ENCODE measurements around the gene FCRL5. TPM values are rescaled to one million over a fixed set of nuclear protein-coding genes. Genes with fewer than 3 reads are reported as not detected.

Gene FCRL5
- total and polyA plus RNA-seq, 2 donors (not counting 3 experiments of a cell fraction or from before 2014, with no cell fraction given): not detected

DNA sequence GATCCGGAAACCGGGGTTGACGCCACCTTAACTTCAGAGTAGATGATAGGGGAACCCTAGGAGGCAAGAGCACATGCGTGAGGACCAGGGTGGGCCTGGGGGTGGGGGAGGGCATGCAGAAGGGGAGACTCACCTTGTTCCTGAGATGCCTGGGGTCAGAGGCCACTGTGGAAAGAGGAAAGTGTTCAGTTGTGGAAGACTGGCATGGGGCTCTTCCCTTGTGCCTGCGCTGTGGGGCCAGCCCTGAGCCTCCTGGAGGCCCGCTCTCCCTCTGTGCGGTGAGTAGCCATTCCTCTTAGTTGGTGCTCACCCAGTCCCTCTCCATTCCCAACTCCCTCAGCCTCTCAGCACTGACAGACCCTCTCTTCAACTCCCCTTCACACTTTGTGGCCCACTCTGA, 36.6 kb downstream of the FCRL5 start:
- TF ChIP-seq POLR2AphosphoS5 (IDR thresholded peaks at IDR 0.05; ENCODE audit: insufficient read depth, low read depth, low read length): no peak
- no peak overlapping the region for H3K27ac ChIP-seq (ENCODE audit: insufficient read depth, low read depth, low read length)
- no peak overlapping the region for H2AFZ ChIP-seq (ENCODE audit: low read depth, low read length)
- no peaks in the 10 kb centered on the region for H3K4me1 ChIP-seq (ENCODE audit: control insufficient read depth, extremely low read depth, insufficient read depth, low read length)
- H3K4me2 ChIP-seq (ENCODE audit: insufficient read depth, low read length): no peak overlapping the region
- ChIA-PET CTCF (interaction anchor here (1.7 kb wide), 1 partner anchor 10 kb away, joined by 4 read pairs; no protein-coding TSS in a partner anchor), POLR2A (no interaction called here)
- no peak for DNase-seq (ENCODE audit: low read depth, low spot score)
- no peak for FAIRE-seq
- dilution Hi-C loops (cut with MboI; ENCODE audit: extremely low pct_ligation_motif_present, low sequenced_read_pairs): no loop called here
- H3K9me3 ChIP-seq (replicated peaks; ENCODE audit: control insufficient read depth, insufficient read depth, low read length): no peaks in the 10 kb centered on the region
- no peak overlapping the region for H3K9ac ChIP-seq (replicated peaks; ENCODE audit: extremely low read depth, insufficient read depth, low read length)
- no peaks in the 10 kb centered on the region for H3K79me2 ChIP-seq (ENCODE audit: control insufficient read depth, insufficient read depth, low read length)
- H3K4me3 ChIP-seq (replicated peaks in 1 of 3; ENCODE audit: insufficient read depth in 1 of 3, low read depth in 1 of 3, low read length in 3 of 3): no peak overlapping the region
- no peaks in the 10 kb centered on the region for H4K20me1 ChIP-seq (replicated peaks; ENCODE audit: control insufficient read depth, extremely low read depth, insufficient read depth, low read length)
- no peaks in the 10 kb centered on the region for H3K27me3 ChIP-seq (ENCODE audit: control insufficient read depth in 2 of 2, insufficient read depth in 2 of 2, low read length in 2 of 2)
- no peaks in the 10 kb centered on the region for H3K36me3 ChIP-seq (ENCODE audit: control insufficient read depth in 2 of 2, extremely low read depth in 1 of 2, insufficient read depth in 2 of 2, low read length in 2 of 2)
- intact Hi-C loops (cut with micrococcal nuclease): no loop called here
- no TSS peak for BruUV-seq (replicated peaks)
- no peaks in the 10 kb centered on the region for H3K9me1 ChIP-seq (replicated peaks; ENCODE audit: control insufficient read depth, extremely low read depth, insufficient read depth, low read length)

DNA sequence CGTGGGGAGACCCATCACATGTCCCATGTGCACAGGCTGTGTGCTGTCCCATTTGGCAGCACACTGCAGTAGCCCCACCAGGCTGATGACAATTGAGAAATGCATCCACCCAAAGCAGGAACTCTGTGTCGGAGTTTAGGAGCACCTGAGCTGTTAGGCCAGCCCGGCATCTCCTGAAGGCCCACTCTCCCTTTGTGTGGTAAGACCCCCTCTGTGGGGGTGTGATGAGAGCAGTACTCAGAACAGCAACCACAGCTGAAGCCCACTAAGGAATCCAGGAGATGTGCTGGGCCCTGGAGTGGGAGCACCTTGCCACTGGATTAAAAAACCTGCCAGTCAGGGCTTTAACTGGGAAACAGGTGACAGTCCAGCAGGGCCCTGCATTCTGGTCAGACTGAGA, 37.2 kb downstream of the FCRL5 start:
- Histone ChIP-seq H3K4me2 (ENCODE audit: insufficient read depth, low read length) (no peak overlapping the region), H3K27ac (ENCODE audit: insufficient read depth, low read depth, low read length) (no peak overlapping the region), H3K4me3 (replicated peaks in 1 of 3; ENCODE audit: insufficient read depth in 1 of 3, low read depth in 1 of 3, low read length in 3 of 3) (no peak overlapping the region), H3K9ac (replicated peaks; ENCODE audit: extremely low read depth, insufficient read depth, low read length) (no peak overlapping the region), H3K79me2 (ENCODE audit: control insufficient read depth, insufficient read depth, low read length) (no peaks in the 10 kb centered on the region), H3K27me3 (ENCODE audit: control insufficient read depth in 2 of 2, insufficient read depth in 2 of 2, low read length in 2 of 2) (no peaks in the 10 kb centered on the region), H3K9me1 (replicated peaks; ENCODE audit: control insufficient read depth, extremely low read depth, insufficient read depth, low read length) (no peaks in the 10 kb centered on the region), H3K36me3 (ENCODE audit: control insufficient read depth in 2 of 2, extremely low read depth in 1 of 2, insufficient read depth in 2 of 2, low read length in 2 of 2) (no peaks in the 10 kb centered on the region), H4K20me1 (replicated peaks; ENCODE audit: control insufficient read depth, extremely low read depth, insufficient read depth, low read length) (no peaks in the 10 kb centered on the region), H2AFZ (ENCODE audit: low read depth, low read length) (no peak overlapping the region), H3K4me1 (ENCODE audit: control insufficient read depth, extremely low read depth, insufficient read depth, low read length) (no peaks in the 10 kb centered on the region), H3K9me3 (replicated peaks; ENCODE audit: control insufficient read depth, insufficient read depth, low read length) (no peaks in the 10 kb centered on the region)
- FAIRE-seq: no peak
- TF ChIP-seq POLR2AphosphoS5 (IDR thresholded peaks at IDR 0.05; ENCODE audit: insufficient read depth, low read depth, low read length) (no peak), GATA2 (IDR thresholded peaks at IDR 0.05; ENCODE audit: insufficient read depth, insufficient read length, low read depth, low read length) (no peak), FOS (IDR thresholded peaks at IDR 0.05; ENCODE audit: borderline replicate concordance, insufficient read depth, low read length) (no peak), JUN (IDR thresholded peaks at IDR 0.05; ENCODE audit: borderline replicate concordance, insufficient read depth, insufficient read length, low read depth) (no peak), EZH2 (IDR thresholded peaks at IDR 0.05; ENCODE audit: borderline replicate concordance, low read depth, low read length, severe bottlenecking) (no peak), POLR2A (IDR thresholded peaks at IDR 0.05; ENCODE audit: low read depth, low read length) (no peak), MYC (IDR thresholded peaks at IDR 0.05; ENCODE audit: low read depth, low read length) (no peak)
- TF ChIP-seq, protein P1, sequence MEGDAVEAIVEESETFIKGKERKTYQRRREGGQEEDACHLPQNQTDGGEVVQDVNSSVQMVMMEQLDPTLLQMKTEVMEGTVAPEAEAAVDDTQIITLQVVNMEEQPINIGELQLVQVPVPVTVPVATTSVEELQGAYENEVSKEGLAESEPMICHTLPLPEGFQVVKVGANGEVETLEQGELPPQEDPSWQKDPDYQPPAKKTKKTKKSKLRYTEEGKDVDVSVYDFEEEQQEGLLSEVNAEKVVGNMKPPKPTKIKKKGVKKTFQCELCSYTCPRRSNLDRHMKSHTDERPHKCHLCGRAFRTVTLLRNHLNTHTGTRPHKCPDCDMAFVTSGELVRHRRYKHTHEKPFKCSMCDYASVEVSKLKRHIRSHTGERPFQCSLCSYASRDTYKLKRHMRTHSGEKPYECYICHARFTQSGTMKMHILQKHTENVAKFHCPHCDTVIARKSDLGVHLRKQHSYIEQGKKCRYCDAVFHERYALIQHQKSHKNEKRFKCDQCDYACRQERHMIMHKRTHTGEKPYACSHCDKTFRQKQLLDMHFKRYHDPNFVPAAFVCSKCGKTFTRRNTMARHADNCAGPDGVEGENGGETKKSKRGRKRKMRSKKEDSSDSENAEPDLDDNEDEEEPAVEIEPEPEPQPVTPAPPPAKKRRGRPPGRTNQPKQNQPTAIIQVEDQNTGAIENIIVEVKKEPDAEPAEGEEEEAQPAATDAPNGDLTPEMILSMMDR (IDR thresholded peaks at IDR 0.05; ENCODE audit: extremely low read depth in 1 of 2, insufficient read depth in 1 of 2, low read depth in 1 of 2, low read length in 2 of 2): no peak
- TF ChIP-seq, protein P2, sequence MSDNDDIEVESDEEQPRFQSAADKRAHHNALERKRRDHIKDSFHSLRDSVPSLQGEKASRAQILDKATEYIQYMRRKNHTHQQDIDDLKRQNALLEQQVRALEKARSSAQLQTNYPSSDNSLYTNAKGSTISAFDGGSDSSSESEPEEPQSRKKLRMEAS (IDR thresholded peaks at IDR 0.05; ENCODE audit: insufficient read depth, insufficient read length): no peak
- CTCF ChIA-PET: interaction anchor here (2.0 kb wide), 1 partner anchor 10 kb away, joined by 6 read pairs; no protein-coding TSS in a partner anchor
- intact Hi-C loops (cut with micrococcal nuclease): no loop called here
- no peak for DNase-seq (ENCODE audit: low read depth, low spot score)
- POLR2A ChIA-PET: no interaction called here
- BruUV-seq (replicated peaks): no TSS peak
- dilution Hi-C loops (cut with MboI; ENCODE audit: extremely low pct_ligation_motif_present, low sequenced_read_pairs): no loop called here
